T-helper 2 cell treated with Interferon-gamma antibody and Interleukin-4, amounts not matched to agents 5 μg/mL and 100 μg/mL, for 36 hours (primary cell): ENCODE data around the gene TPI1.

Experiments used
- DNase-seq: peaks from one replicate; pipeline ENCODE4 v3.0.0; 2021; ENCODE audit warnings: low spot score
- H3K27ac Mint-ChIP-seq: one replicate; pipeline ENCODE4 v1.8.0; 2021; ENCODE audit warnings: mild to moderate bottlenecking, mixed read lengths
- H3K27me3 Mint-ChIP-seq: one replicate; pipeline ENCODE4 v1.8.0; 2021; ENCODE audit warnings: low read depth, mixed read lengths
- H3K36me3 Mint-ChIP-seq: one replicate; pipeline ENCODE4 v1.8.0; 2021; ENCODE audit warnings: low read depth, mixed read lengths
- H3K4me1 Mint-ChIP-seq: one replicate; pipeline ENCODE4 v1.8.0; 2021; ENCODE audit warnings: low read depth, mixed read lengths
- H3K4me3 Mint-ChIP-seq: one replicate; pipeline ENCODE4 v1.8.0; 2022; ENCODE audit warnings: mild to moderate bottlenecking, moderate library complexity, mixed read lengths
- H3K9me3 Mint-ChIP-seq: one replicate; pipeline ENCODE4 v1.8.0; 2021; ENCODE audit warnings: mixed read lengths

Gene TPI1

DNA sequence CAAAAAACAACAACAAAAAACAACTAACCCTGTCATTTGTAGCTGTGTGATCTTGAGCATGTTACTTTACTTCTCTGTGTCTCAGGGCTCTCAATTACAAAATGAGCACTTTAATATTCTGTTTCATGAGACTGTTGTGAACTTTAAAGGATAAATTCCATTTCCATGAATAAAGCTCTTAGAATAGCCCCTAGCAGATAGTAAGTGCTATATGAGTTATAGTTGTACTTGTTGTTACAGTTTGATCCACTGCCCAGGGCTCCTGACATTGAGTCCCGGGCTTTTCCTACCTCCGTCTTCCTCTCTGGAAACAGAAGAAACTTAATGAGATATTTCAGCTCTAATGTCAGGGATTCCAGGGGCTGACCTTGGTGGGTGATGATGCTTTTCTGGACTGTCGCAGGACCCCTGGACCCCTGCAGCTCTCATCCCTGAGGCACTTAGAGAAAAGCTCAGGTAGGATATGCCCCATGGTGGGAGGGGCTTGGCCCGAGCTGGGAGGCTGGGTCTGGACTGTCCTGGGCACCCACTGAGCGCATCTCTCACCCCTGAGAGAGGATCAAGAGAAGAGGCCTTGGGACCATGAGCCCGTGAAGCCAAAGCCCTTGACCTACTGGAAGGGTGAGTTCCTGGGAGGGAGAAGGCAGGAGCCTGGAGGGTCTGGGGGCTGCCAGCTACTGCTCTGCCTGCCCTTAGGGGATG, 34.0 kb upstream of the TPI1 start:
- Mint-ChIP-seq H3K27ac (no peak overlapping the region), H3K27me3 (peaks cover 19% of the 10 kb centered on the region), H3K36me3 (no peaks in the 10 kb centered on the region), H3K4me3 (no peak overlapping the region), H3K4me1 (peaks cover 13% of the 10 kb centered on the region), H3K9me3 (no peaks in the 10 kb centered on the region)
- DNase-seq, result no peak

DNA sequence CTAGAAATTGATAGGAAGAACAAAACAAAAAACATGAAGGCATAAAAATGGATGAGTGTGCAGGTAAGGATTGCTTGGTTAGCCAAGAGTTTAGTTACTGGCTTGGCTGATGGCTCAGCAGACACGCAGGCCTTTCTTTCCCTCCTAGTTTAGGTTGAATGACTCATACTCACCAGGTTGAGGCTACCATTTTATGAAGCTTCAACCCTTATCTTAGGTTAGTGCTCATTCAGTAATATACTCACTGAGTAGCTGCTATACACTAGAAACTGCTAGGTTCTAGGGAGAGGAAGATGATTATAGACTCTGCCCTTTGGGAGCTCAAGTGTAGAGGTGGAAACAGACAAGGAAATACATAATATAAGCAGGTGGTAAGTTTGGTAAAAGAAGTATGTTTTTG, 33.1 kb upstream of the TPI1 start:
- DNase-seq, result no peak
- H3K36me3 Mint-ChIP-seq, result no peaks in the 10 kb centered on the region
- H3K27ac Mint-ChIP-seq, result no peak overlapping the region
- H3K4me3 Mint-ChIP-seq, result no peak overlapping the region
- H3K4me1 Mint-ChIP-seq, result peaks cover 8% of the 10 kb centered on the region
- peaks cover 14% of the 10 kb centered on the region for H3K27me3 Mint-ChIP-seq
- no peaks in the 10 kb centered on the region for H3K9me3 Mint-ChIP-seq

DNA sequence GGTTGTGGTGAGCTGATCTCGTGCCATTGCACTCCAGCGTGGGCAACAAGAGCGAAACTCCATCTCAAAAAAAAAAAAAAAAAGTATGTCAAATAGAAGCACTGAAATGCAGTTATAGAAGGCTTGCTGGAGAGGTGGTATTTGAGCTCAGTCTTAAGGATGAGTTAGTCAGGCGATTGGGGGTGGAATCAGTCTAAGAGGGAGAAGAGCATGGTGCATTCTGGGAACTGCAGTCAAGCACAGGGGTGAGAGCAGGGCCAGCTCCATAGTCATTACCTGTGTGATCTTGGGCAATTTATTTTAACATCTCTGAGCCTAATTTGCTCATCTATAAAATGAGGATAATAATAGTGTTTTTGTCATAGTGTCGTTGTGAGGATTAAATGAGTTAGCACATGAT, 32.5 kb upstream of the TPI1 start:
- no peaks in the 10 kb centered on the region for H3K9me3 Mint-ChIP-seq
- H3K27me3 Mint-ChIP-seq, result peaks cover 10% of the 10 kb centered on the region
- H3K27ac Mint-ChIP-seq, result no peak overlapping the region
- no peak overlapping the region for H3K4me3 Mint-ChIP-seq
- no peaks in the 10 kb centered on the region for H3K36me3 Mint-ChIP-seq
- DNase-seq, result no peak
- peaks cover 6% of the 10 kb centered on the region for H3K4me1 Mint-ChIP-seq

DNA sequence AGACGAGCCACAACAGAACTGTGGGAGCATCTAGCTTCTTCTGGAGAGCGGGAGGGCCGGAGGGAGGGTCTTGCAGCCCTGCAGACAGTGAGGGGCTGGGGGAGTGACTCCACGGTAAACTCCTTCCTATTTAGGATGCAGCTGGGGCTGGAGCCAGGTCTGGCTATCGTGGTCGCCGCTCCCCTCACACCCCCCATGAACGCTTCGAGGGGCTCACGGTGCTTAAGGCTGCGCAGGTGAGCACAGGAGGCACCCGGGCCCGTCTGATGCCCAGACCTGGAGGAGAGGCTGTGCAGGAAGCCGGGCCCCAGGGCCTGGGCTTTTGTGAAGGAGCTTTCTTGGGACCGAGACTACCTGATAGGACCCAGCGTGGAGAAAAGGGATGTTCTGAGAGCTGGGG, 30.5 kb upstream of the TPI1 start:
- no peak overlapping the region for H3K27ac Mint-ChIP-seq
- no peak for DNase-seq
- H3K9me3 Mint-ChIP-seq, result no peaks in the 10 kb centered on the region

DNA sequence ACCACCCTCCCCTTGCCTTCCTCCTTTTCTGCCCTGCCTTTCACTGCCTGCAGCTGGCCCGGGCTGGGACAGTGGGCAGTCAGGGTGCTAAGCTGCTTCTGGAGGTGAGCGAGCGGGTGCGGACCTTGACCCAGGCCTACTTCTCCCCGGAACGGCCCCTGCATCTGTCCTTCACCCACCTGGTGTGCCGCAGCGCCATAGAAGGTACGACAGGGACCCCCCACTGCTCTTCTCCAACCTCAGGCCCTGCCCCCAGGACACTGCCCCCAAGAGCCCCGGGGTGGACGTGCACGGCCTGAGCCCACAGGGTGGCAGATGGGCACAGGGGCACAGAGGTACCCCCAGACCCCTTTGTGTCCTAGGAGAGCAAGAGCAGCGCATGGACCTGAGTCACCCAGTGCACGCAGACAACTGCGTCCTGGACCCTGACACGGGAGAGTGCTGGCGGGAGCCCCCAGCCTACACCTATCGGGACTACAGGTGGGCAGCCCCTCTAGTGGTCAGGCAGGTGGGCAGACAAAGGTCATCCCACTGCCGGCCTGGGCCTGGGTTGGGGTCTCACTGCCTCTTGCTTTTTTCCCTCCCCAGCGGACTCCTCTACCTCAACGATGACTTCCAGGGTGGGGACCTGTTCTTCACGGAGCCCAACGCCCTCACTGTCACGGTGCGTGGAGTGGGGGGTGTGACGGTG, 29.8 kb upstream of the TPI1 start:
- Mint-ChIP-seq H3K4me1 (peaks cover 6% of the 10 kb centered on the region), H3K4me3 (no peak overlapping the region), H3K36me3 (no peaks in the 10 kb centered on the region), H3K9me3 (no peaks in the 10 kb centered on the region), H3K27ac (no peak overlapping the region), H3K27me3 (no peaks in the 10 kb centered on the region)
- DNase-seq, result no peak

More for the DNA sequence above, 30.5 kb upstream of the TPI1 start:
- H3K4me1 Mint-ChIP-seq, result peaks cover 6% of the 10 kb centered on the region
- no peaks in the 10 kb centered on the region for H3K36me3 Mint-ChIP-seq
- no peaks in the 10 kb centered on the region for H3K27me3 Mint-ChIP-seq
- no peak overlapping the region for H3K4me3 Mint-ChIP-seq

DNA sequence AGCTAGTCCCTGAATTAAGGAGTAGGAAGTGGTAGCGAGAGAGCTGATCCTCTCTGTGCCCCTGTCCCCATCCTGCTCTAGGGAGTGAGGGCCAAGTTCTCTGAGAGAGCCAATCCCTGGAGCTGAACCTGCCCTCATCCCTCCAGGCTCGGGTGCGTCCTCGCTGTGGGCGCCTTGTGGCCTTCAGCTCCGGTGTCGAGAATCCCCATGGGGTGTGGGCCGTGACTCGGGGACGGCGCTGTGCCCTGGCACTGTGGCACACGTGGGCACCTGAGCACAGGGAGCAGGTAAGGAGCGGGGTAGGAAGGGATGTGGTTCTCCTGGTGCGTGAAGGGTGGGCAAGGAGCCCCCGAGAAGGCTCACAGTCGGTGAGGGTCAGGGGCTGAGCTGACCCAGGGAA, 28.5 kb upstream of the TPI1 start:
- H3K36me3 Mint-ChIP-seq, result no peaks in the 10 kb centered on the region
- no peak overlapping the region for H3K27ac Mint-ChIP-seq
- H3K4me3 Mint-ChIP-seq, result no peak overlapping the region

DNA sequence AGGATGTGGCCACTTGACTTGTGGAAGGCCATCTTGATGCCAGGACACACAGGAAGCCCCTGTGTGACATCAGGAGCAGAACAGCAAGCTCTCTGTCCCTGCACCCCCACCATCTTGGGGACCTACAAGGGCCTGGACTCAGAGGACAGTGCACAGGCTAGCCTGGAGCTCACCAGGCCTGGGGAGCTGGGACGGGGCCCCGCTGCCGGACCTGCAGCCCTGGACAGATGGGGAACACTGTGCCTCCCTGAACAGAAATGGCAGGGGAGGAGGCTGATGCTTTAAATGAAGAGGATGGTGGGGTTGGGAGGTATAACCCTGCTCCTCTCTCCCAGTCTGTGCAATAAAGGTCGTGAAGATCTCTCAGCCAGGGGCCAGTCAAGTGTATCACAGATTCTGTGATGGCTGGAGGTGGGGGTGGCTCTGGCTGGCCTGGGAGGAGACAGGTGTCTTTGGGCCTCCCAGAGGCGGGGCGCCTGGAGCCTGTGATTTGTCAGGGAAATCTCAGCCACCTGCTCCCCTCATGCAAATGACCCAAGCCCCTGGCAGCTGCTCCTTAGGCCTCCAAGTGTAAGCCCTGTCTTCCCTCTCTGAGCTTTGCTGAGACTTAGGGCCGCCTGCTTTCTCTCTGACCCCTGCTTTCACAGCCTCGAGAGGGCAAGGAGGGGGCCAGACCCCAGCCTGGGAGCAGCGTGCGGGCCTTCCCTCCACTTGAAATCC, 27.7 kb upstream of the TPI1 start:
- Mint-ChIP-seq H3K4me3 (no peak overlapping the region), H3K36me3 (no peaks in the 10 kb centered on the region), H3K9me3 (no peaks in the 10 kb centered on the region), H3K27ac (no peak overlapping the region), H3K27me3 (no peaks in the 10 kb centered on the region), H3K4me1 (peaks cover 7% of the 10 kb centered on the region)
- no peak for DNase-seq

More for the DNA sequence above, 28.5 kb upstream of the TPI1 start:
- Mint-ChIP-seq H3K27me3 (no peaks in the 10 kb centered on the region), H3K9me3 (no peaks in the 10 kb centered on the region), H3K4me1 (peaks cover 7% of the 10 kb centered on the region)
- DNase-seq, result no peak

DNA sequence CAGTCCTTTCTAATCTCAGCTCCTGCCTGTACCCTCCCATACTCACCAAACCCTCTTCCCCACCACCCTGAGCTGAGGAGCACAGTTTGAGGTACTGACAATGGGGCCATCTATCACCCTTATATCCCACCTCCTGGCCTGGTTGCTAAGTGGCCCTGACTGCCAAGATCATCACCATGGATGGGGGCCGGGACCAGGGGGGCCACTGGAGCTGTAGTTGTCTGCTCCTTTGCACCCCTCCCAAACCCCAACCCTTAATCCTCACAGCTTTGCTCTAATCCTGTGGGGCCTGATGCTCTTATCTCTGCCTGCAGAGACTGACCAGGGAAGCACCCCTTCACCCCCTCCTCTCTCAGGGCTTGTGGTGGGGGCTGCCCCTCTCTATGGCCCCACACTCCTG, 27.0 kb upstream of the TPI1 start:
- DNase-seq, result no peak
- Mint-ChIP-seq H3K4me1 (peaks cover 5% of the 10 kb centered on the region), H3K27ac (no peak overlapping the region), H3K36me3 (no peaks in the 10 kb centered on the region), H3K4me3 (no peak overlapping the region), H3K27me3 (no peaks in the 10 kb centered on the region), H3K9me3 (no peaks in the 10 kb centered on the region)

DNA sequence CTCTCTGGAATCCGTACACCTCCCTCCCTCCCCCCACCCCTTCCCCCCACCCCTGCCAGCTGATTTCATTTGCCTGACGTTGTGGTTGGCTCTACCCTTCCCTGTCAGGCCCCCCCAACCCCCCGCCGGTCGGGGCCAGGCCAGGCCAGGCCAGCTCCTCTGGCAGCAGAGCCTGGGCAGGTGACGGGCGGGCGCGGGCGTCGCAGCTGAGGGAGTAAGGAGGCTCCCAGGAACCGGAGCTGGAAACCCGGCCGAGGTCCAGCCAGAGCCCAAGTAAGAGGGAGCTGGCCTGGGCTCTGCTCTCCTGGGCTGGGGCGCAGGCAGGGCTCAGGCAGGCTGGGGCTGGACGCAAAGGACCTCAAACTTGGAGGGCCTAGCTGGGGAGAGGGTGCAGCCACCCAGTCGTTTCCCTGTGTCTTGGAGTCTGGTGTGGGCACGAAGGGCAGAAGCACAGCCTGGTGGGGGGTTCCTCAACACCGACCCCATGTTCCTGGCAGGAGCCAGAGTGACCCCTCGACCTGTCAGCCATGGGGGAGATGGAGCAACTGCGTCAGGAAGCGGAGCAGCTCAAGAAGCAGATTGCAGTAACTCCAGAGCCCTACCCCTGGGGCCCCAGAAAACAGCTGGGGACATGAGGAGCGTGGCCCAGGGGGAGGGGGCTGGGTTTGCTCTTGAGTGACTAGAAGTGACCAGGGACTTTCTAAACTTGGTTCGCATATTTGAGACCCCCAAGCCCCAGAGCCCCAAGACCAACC, 26.4 kb upstream of the TPI1 start, which contains the start of gene GNB3:
Gene GNB3 (plus strand): TSS at position 165 of the 755 bp plus-strand sequence. CDS start 363 bp downstream, at position 528.
- Mint-ChIP-seq H3K27me3 (no peaks in the 10 kb centered on the region), H3K27ac (no peak within 1 kb of the TSS), H3K4me1 (peaks cover 2% of the 10 kb centered on the region), H3K4me3 (no peak within 1 kb of the TSS), H3K36me3 (peaks cover 2% of the 10 kb centered on the region), H3K9me3 (no peaks in the 10 kb centered on the region)
- no peak for DNase-seq

DNA sequence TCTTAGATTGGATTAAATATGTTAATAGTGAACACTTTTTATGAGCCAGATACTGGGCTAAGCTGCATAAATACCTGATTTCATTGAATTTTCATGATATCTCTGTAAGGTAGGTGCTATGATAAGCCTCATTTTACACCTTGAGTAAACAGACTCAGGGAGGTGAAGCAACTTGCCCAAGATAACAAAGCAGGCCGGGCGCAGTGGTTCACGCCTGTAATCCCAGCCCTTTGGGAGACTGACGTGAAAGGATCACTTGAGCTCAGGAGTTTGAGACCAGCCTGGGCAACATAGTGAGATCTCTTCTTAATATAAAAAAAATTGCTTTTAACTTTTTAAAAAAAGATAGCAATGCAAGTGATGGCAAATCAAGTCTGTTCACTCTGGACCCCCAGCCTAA, 25.3 kb upstream of the TPI1 start:
- Mint-ChIP-seq H3K36me3 (peaks cover 9% of the 10 kb centered on the region), H3K4me3 (no peak overlapping the region), H3K27ac (no peak overlapping the region), H3K4me1 (peaks cover 2% of the 10 kb centered on the region), H3K27me3 (no peaks in the 10 kb centered on the region), H3K9me3 (no peaks in the 10 kb centered on the region)
- DNase-seq, result no peak

DNA sequence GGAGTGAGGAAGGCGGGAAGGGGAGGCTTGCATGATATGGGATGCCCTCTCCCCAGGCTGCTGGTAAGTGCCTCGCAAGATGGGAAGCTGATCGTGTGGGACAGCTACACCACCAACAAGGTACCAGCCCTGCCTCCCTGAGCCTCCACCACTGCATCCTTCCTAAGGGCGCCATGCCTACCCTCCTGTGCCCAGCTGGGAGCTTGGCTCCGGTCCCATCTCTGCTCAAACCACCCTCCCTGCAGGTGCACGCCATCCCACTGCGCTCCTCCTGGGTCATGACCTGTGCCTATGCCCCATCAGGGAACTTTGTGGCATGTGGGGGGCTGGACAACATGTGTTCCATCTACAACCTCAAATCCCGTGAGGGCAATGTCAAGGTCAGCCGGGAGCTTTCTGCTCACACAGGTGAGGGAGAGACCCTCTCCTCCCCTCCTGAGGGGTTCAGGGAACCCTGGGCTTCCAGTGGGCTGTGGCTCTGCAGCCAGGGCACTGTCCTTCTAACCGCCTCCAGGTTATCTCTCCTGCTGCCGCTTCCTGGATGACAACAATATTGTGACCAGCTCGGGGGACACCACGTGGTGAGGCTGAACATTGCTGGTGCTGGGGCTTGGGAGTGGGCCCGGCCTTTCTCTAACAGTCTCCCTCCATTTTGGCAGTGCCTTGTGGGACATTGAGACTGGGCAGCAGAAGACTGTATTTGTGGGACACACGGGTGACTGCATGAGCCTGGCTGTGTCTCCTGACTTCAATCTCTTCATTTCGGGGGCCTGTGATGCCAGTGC, 24.0 kb upstream of the TPI1 start:
- H3K4me1 Mint-ChIP-seq, result peaks cover 5% of the 10 kb centered on the region
- H3K9me3 Mint-ChIP-seq, result no peaks in the 10 kb centered on the region
- H3K27ac Mint-ChIP-seq, result no peak overlapping the region
- no peaks in the 10 kb centered on the region for H3K27me3 Mint-ChIP-seq
- H3K4me3 Mint-ChIP-seq, result no peak overlapping the region
- DNase-seq, result no peak
- peaks cover 19% of the 10 kb centered on the region for H3K36me3 Mint-ChIP-seq

DNA sequence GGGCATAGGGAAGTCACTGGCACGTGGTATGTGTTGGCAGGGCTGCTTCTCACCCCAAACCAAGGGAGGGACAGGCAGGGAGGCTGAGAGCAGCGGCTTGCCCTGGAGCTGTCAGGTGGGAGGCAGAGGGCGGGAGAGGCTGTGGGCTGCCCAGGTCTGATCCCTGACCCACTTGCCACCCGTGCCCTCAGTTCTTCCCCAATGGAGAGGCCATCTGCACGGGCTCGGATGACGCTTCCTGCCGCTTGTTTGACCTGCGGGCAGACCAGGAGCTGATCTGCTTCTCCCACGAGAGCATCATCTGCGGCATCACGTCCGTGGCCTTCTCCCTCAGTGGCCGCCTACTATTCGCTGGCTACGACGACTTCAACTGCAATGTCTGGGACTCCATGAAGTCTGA, 21.9 kb upstream of the TPI1 start:
- no peaks in the 10 kb centered on the region for H3K27me3 Mint-ChIP-seq
- H3K27ac Mint-ChIP-seq, result no peak overlapping the region
- DNase-seq, result no peak
- peaks cover 20% of the 10 kb centered on the region for H3K4me1 Mint-ChIP-seq
- peaks cover 30% of the 10 kb centered on the region for H3K36me3 Mint-ChIP-seq
- H3K4me3 Mint-ChIP-seq, result no peak overlapping the region
- no peaks in the 10 kb centered on the region for H3K9me3 Mint-ChIP-seq

DNA sequence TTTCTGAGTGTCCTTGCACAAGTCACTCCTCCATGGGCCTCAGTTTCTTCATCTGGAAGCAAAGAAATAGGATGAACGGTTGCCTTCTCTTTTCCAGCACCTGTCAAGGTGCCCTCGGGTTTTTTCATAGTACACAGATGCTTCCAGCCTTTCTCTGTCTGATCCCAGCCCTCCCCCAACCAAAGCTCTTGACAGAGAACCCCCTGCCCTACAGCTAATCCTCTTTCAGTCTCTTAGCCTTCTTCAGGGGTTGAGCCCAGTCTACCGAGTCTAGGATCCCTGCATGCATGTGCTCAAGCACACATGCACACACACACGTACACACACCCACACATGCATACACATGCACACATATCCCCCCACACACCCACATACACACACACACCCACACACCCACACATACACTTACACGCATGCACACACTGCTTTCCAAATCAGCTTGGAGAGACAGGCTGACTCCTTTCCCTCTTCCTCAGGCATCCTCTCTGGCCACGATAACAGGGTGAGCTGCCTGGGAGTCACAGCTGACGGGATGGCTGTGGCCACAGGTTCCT, 20.9 kb upstream of the TPI1 start:
- H3K4me3 Mint-ChIP-seq, result no peak overlapping the region
- DNase-seq, result no peak
- H3K9me3 Mint-ChIP-seq, result no peaks in the 10 kb centered on the region
- peaks cover 33% of the 10 kb centered on the region for H3K36me3 Mint-ChIP-seq
- peaks cover 23% of the 10 kb centered on the region for H3K4me1 Mint-ChIP-seq
- H3K27me3 Mint-ChIP-seq, result no peaks in the 10 kb centered on the region
- no peak overlapping the region for H3K27ac Mint-ChIP-seq
